ENCODE data around the gene BDKRB2.

BDKRB2 gene

GRCh38 chr14:96160913-96161310 lies 43.7 kb upstream of the BDKRB2 start:
- TF ChIP-seq, protein P1, sequence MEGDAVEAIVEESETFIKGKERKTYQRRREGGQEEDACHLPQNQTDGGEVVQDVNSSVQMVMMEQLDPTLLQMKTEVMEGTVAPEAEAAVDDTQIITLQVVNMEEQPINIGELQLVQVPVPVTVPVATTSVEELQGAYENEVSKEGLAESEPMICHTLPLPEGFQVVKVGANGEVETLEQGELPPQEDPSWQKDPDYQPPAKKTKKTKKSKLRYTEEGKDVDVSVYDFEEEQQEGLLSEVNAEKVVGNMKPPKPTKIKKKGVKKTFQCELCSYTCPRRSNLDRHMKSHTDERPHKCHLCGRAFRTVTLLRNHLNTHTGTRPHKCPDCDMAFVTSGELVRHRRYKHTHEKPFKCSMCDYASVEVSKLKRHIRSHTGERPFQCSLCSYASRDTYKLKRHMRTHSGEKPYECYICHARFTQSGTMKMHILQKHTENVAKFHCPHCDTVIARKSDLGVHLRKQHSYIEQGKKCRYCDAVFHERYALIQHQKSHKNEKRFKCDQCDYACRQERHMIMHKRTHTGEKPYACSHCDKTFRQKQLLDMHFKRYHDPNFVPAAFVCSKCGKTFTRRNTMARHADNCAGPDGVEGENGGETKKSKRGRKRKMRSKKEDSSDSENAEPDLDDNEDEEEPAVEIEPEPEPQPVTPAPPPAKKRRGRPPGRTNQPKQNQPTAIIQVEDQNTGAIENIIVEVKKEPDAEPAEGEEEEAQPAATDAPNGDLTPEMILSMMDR (IDR thresholded peaks at IDR 0.05; ENCODE audit: borderline replicate concordance, control extremely low read depth, extremely low read depth, insufficient read depth, missing control alignments), result no peak
- DNase-seq (ENCODE audit: low spot score), result no peak
- in situ Hi-C loops (cut with MboI; ENCODE audit: low sequenced_read_pairs, unreplicated experiment), result no loop called here

- TF ChIP-seq, protein P1 (IDR thresholded peaks at IDR 0.05; ENCODE audit: borderline replicate concordance, control extremely low read depth, extremely low read depth, insufficient read depth, missing control alignments), result no peak
- in situ Hi-C loops (cut with MboI; ENCODE audit: low sequenced_read_pairs, unreplicated experiment), result no loop called here
- no peak for DNase-seq (ENCODE audit: low spot score)
These were observed 43.0 kb upstream of the BDKRB2 start for GRCh38 chr14:96161636-96162035.

GRCh38 chr14:96162265-96162664 lies 42.4 kb upstream of the BDKRB2 start:
- DNase-seq (ENCODE audit: low spot score), result no peak
- in situ Hi-C loops (cut with MboI; ENCODE audit: low sequenced_read_pairs, unreplicated experiment), result no loop called here
- TF ChIP-seq, protein P1 (IDR thresholded peaks at IDR 0.05; ENCODE audit: borderline replicate concordance, control extremely low read depth, extremely low read depth, insufficient read depth, missing control alignments), result no peak

DNA sequence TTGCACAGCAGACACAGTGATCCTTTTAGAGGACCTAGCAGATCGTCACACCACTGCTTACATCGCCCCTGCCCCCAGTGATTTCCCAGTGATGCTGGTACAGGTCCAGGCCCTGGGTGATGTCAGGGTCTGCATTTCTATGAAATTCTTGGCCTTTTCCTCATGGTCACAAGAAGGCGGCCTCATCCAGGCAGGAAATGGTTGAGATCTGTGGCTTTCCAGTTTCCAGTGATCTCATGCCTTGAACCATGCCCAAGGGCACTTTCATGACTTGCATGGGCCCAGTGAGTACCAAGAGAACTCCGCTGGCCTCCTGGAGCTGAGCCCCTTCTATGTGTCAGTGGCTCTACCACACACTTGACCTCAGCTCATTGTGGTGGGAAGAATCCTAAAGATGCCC lies 41.9 kb upstream of the BDKRB2 start:
- in situ Hi-C loops (cut with MboI; ENCODE audit: low sequenced_read_pairs, unreplicated experiment), result no loop called here
- DNase-seq (ENCODE audit: low spot score), result no peak
- TF ChIP-seq, protein P1 (IDR thresholded peaks at IDR 0.05; ENCODE audit: borderline replicate concordance, control extremely low read depth, extremely low read depth, insufficient read depth, missing control alignments), result no peak

DNA sequence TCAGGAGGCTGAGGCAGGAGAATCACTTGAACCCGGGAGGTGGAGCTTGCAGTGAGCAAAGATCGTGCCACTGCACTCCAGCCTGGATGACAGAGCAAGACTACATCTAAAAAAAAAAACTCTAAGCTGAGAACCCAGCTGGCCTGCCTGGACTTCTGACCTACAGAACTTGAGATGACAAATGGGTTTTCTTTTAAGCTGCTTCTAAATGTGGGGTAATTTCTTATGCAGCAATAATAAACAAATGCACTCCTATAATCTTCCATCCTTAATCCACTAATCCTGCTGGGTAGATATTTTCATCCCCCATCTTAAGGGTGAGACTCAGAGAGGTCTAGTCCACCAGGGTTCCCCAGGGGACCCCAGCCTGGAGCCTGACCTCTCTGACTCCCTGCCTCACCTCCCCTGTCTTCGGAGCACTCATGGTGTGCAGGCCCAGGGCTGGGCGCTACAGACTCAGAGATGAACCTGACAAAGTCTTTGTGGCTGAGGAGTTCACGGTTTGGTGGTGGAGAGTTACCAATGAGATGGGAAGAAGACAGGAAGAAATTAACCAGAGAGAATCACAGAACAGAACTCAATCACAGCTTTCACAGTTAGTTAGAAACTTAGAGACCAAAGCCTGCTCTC lies 39.7 kb upstream of the BDKRB2 start:
- TF ChIP-seq, protein P1 (IDR thresholded peaks at IDR 0.05; ENCODE audit: borderline replicate concordance, control extremely low read depth, extremely low read depth, insufficient read depth, missing control alignments), result no peak
- in situ Hi-C loops (cut with MboI; ENCODE audit: low sequenced_read_pairs, unreplicated experiment), result no loop called here
- no peak for DNase-seq (ENCODE audit: low spot score)

- TF ChIP-seq, protein P1 (IDR thresholded peaks at IDR 0.05; ENCODE audit: borderline replicate concordance, control extremely low read depth, extremely low read depth, insufficient read depth, missing control alignments), result no peak
- DNase-seq (ENCODE audit: low spot score), result no peak
- in situ Hi-C loops (cut with MboI; ENCODE audit: low sequenced_read_pairs, unreplicated experiment), result no loop called here
These were observed 38.9 kb upstream of the BDKRB2 start for GRCh38 chr14:96165493-96166436.
